HG03342 (cell line): ENCODE measurements around the gene PDZD8.

Source experiments
- ATAC-seq: cut with Tn5 transposase; IDR thresholded peaks from one replicate; pipeline ENCODE4 v1.9.1; 2021; ENCODE audit warnings: mild to moderate bottlenecking, moderate library complexity; ENCODE audit not compliant: unreplicated experiment

The PDZD8 gene

DNA sequence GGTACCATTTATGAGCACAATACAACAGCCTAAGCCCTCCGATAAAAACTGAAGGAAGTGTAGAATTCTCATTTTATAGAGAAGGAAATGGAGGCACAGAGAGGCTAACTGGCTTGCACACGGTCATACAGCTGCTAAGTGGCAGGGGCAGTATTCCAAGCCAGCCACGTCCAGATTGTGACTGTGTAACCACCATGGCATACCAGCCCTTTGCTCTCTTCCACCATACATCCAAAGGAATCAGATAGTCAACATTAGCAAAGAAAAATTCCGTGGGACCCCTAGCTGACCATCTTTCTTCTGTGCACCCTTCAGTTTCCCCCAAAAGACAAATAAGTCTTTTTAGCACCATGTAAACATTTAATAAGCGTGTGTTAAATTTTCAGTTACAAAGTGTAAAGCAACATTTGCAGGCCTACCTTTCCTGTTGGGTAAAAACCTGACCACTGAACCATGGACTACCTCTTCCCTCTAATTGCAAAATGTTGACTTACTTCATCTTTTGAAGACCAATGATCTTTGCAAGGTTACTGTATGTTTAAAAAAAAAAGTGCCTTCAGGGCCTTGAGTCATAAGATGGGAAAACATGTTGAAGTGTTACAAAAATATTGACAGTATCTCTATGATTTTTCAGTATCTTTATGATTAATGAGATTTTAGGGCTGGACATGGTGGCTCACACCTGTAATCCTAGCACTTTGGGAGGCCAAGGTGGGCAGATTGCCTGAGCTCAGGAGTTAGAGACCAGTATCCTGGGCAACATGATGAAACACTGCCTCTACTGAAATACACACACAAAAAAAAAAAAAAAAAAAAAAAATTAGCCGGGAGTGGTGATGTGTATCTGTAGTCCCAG is 24.3 kb upstream of the PDZD8 start:
- no peak for ATAC-seq

DNA sequence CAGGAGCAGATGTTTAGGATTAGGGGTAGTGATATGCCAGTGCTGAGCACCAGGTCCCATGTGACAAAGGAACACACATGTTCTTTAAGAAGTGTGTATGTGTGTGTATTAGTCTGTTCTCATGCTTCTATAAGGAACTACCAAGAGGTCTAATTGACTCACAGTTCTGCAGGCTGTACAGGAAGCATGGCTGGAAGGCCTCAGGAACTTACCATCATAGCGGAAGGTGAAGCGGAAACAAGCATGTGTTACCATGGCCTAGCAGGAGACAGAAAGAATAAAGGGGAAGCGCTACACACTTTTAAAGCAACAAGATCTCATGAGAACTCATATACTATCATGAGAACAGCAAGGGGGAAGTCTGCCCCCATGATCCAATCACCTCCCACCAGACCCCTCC is 22.8 kb upstream of the PDZD8 start:
- no peak for ATAC-seq

DNA sequence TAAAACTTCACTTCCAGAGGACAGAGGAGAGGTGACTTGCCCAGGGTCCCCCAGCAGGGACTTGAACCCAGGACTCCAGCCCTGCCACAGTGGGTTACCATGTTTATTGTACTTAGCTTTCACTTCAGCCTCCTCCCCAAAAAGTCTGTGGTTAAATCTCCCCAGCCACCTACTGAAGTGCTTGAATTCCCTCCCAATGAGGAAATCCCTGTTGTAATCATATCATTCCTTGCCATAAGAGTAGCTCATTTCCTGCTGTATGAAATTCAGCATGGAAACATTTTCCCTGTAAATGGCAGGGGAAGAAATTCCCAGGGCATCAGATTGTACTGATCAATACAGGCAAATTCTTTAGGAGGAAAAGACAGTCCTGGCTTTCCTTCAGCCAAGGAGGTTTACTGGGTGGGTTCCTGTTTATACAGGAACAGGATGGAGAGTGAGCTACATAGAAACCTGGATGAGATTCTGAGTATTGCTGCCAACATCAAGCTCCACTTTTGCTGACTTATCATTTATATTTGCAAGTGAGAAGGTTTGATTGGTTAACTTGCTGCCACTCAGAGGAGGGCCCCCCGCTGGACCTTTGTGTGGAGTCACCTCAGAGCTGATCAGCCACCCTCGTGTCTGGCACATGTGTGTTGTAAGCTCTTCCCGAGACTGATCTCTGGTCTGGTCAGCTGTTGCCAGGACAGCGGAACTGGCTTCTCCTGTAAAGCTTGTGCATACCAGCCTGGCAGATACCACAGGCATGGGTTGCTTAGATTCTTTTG is 16.4 kb upstream of the PDZD8 start:
- no peak for ATAC-seq

DNA sequence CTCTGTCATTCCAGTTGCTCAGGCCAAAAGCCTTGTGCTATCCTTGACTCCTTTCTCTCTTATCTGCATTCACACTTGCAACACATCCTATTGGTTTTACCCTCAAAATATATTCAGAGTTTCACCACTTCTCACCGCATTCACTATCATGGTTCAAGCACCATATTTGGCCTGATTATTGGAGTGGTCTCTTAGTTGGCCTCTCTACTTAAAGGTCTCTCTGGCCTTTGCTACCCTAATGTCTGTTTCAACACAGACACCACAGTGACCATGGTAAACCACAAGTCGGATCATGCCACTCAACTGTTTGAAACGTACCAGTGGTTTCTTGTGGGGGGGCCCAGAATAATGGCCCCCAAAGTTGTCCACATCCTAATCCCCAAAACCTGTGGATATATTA is 15.2 kb upstream of the PDZD8 start:
- no peak for ATAC-seq

DNA sequence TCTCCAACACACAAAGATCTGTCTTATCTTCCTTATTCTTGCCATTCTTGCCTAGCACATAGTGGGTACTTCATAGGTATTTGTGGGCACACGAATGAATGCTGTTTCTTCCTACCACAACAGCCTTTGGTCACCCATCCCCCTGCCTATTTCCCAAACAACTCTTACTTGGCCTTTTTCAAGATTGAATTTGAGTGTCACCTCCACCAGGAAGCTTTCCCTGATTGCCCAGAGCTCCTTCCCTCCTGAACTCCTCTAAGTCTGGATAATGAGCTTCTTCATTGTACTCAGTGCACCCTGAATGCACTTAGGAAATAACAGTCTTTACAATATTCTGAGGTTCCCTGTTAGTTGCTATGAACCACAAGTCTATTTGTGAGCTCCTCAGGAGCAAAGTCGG is 11.6 kb upstream of the PDZD8 start:
- no peak for ATAC-seq

DNA sequence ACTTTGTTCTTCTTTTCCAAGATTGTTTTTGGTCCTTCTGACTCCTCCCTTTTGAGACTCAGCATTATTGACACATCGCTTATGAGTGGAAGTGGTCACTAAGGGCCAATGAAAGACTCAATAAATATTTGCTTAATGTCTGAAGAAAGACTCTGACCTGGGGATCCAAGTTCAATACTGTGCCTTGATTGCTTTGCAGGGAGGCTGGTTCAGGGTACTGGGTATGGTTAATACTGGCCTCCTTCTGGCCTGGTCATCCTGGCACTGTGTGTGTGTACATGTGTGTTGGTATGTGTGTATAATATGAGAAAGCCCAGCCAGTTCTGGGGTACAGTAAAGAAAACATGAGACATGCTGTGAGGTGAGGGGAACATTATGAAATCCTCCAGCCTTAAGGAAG is 7.6 kb upstream of the PDZD8 start:
- no peak for ATAC-seq

DNA sequence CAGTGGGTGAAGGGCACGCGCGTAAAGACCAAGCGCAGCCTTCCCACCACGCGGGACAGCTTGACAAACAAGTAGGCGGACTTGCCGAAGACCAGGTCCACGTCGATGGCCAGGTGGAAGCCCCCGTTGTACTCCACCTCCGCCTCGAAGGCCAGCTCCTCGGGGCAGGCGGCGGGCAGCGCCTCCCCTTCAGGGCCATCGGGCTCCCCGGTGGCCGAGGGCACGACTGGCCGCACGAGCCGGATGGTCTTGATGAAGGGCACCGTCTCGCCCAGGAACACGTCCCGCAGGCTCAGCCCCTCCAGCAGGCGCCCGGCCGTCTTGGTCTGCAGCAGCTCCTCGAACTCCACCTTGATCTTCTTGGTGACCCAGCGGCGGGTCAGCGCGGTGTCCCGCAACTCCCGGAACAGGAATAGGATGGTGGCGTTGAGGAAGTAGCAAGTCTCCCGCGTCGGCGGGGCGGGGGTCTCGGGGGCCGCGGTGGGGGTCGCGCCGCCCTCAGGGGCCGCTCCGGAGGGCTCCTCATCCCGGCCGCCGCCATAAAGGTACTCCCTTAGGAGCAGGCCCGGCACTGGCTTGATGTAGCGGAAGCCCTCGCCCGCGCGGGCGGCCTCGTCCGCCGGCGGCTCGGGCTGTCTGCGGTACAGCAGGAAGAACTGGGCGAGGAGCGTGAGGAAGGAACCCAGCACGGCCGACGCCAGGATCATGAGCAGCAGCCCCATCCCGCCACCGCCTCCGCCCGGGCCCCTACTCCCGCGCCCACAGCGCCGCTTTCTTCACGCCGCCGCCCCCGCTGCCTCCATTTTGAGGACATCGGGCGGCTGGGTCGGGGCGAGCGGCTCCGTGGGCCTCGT is 507 bp downstream of the PDZD8 start:
- peak; percentile 34 for ATAC-seq

DNA sequence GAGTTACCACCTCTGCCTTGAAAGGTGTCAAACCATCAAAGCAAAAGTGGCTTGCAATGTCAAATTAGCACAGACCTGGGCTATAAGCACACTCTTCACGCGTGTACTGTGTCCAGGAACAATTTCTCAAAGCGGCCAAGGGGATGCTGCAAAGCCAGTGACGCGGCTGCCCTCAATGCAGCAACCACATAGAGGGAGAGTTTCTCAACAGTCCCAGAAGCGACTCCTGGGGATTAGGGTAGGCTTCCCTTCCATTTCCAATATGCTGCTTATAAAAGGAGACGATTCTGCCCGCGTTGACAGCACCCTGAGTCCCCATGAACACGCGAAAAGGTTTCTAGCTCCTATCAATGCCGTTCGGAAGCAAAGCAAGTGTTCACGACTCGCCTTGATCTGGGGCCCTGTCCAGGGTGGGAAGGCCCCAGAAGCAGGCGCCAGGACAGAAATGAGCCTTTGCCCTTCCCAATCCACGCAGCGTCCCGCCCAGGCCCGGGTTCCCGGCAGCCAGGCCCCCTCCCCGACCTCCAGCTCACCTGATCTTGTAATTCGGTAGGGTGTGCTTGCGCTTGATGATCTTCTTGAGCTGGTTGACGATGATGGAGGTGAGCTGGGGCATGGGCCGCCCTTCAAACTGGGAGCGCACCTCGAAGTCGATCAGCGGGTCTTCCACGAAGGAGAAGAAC is 1.3 kb downstream of the PDZD8 start:
- no peak for ATAC-seq

DNA sequence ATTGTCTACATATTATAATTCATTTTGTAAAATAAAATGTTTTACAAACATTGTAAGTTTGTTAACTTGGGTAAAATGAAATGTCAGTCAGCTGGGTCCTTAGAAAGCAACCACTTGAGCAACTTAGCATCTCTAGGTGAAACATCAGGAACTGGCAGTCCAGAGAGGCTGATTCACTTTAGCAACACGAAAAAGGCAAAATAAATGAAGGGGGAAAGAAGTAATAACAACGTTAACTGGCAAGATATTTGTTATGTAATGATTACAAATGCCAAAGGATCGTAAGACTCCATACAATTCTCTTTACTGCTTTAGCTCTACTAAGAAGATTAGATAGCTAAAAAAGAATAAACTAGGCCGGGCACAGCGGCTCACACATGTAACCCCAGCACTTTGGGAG is 5.0 kb downstream of the PDZD8 start:
- ATAC-seq, result no peak

DNA sequence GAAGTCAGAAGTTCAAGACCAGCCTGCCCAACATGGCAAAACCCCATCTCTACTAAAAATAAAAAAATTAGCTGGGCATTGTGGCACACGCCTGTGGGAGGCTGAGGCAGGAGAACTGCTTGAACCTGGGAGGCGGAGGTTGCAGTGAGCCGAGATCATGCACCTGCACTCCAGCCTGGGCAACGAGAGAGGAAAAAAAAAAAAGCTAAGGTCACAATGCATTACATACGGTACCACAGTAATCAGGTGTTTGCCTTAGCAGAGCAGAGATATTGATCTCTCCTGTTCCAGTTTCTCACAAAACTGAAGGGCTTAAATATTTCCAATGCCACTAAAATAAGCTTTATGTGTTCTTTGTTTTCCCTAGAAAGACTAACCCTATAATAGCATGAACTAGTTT is 7.5 kb downstream of the PDZD8 start:
- no peak for ATAC-seq

DNA sequence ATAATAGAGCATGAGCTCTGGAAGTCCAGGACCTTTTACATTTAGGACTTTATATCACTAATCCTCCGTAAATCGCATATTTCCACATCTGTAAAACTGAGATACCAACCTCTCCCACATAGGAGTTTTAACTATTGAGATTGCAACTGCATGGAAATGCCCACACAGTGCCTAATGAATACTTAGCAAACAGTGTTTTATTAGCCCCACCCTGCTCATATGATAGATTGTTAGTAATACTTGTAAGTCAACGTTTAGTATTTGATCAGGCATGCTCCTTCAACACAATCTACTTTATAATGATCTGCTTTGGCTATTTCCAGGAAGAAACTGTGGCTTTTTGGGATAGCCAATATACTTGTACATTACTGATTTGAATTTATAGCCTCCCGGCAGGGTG is 8.5 kb downstream of the PDZD8 start:
- ATAC-seq, result no peak

DNA sequence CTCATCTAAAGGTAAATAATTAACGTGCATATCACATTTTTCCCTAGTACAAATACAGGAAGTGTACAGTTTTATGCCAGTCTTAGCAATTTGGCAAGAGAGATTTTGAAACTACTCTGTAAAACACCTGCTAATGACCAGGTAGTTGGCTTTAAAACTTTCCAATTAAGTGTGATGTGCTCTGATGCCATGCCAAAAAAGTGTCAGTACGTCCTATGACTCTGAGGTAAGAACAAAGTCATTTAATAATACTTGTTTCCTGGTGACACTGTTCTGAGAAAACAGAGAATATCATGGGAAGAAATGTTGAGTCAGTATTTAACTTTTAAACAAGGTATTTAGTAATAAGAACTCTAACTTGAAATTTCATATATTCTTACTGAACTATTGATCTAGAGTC is 9.6 kb downstream of the PDZD8 start:
- ATAC-seq, result peak; percentile 27

DNA sequence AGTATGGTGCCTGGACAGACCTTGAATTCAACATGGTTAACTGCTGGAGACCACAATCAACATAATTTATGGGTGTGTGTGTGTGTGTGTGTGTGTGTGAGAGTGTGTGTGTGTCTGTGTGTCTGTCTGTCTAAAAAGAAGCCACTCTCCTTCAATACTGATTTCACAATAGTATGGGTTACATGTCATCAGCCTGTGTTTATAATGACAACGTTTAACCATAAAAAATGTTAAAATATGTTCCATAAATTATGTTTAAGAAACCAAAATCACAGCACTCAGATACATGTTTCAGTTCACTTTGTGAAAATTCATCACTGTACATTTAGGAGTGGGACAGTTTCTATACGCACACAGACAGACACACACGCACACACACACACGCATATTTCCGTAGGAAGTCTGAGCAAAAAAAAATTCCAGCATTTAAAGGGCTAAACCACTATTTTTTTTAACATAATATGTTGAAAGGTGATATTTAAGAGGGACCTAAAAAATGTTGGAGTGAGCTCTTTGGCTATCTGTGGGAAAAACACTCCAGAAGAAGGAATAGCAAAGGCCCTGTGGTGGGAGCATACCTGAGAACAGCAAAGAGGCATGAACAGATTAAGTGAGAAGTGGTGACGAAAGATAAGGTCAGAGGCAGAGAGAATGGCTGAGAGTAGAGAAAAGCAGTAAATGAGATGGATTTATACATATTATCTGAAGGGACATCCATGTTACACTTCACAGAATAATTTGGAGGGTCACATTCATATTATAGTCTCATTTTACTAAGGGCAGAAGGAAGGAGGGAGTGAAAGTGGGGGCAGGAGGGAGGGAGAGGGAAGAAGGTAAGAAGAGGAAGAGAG is 10.9 kb downstream of the PDZD8 start:
- no peak for ATAC-seq

DNA sequence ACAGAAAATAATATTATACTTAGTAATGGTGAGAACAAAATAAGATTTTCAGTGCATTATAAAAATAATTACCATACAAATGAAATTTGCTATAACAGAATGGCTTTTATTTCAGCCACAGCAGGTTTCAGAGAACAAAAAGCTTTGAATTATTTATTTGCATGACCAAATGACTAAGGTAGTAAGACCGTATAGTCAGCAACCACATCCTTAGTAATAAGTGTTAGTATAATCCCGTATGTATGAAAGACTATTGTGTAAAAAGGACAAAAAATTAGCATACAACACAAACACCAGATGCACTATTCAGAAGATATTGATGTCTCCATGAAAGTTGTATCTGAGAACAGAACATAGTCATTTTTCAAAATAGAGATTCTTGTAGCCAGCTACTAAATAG is 12.2 kb downstream of the PDZD8 start:
- peak; percentile 46 for ATAC-seq

DNA sequence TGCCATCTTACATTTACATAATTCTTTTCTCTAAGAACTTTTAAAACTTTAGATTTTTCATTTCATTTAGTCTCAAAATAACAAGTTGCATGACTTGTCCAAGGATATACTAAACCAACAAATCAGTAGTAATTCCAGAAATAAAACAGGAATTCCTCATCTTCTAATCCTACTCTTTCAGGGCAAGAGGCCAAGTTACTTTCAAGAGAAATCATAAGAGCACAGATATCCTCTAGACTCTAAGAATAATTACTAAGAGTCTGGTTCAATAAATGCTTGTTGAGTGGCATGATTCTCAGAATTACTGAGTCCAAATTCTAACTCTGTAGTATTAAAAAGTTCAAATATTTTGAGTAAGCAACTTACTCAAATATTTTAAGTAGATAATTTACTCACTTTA is 12.9 kb downstream of the PDZD8 start:
- no peak for ATAC-seq

DNA sequence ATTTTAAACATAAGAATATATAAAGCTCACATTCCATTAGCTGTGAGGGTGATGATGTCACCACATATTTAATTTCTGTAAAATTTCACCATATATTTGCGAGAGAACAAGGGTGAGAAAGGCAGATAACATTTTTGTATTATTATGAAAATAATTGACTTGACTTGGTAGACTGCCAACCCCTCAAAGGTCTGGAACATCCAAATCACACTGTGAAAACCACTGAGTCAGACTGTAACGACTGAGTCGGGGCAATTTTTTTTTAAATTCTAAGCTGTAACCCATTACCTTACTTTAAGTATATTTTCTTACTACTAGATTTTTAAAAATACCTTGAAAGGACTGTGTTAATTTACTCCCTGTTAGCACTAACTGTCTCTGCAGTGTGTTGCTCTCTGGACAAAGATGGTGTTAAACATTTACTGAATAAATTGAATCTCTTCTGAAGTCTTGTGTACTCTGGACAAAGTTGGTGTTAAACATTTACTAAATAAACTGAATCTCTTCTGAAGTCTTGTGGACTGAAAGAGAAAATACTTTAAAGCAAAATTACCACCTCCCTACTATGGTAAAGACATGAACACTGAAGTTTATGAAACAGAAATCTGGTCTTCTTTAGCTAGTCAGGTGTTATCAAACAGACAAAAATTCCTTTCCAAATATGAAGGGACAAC is 14.1 kb downstream of the PDZD8 start:
- ATAC-seq, result peak; percentile 60

DNA sequence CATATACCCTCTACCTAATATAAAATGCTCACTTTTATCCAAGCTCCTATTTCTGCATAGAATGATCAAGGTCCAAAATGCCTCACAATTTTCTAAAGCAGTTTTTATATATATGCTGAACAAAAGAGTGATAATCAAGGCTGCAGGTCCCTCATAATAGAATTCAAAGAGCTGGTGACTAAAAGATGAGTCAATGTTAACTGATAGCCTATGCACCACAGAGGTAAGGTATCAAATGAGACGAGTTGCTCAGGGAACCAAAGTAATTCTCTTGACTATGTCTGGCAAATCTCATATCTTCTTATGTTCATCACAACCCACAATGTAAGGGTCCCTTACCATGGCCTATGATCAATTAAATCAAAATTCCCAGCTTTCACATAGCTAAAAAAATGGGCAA is 15.2 kb downstream of the PDZD8 start:
- no peak for ATAC-seq

DNA sequence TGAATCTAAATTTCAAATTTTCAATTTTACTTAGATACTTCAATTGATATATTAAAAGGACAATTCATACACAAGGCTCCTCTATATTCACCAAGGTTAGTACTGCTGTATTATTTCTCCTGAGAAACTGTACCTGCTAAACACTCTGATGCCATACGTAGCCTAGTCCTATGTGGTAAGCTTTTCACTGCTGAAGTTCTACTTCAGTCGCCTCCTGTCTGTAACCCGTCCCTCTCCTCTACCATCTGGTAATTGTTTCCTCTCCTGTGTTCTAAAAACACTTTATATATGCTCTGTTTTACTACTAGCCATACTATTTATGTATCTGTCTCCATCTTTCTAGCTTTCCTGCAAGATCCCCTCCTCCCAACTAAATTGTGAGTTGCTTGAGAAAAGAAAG is 20.2 kb downstream of the PDZD8 start:
- no peak for ATAC-seq

DNA sequence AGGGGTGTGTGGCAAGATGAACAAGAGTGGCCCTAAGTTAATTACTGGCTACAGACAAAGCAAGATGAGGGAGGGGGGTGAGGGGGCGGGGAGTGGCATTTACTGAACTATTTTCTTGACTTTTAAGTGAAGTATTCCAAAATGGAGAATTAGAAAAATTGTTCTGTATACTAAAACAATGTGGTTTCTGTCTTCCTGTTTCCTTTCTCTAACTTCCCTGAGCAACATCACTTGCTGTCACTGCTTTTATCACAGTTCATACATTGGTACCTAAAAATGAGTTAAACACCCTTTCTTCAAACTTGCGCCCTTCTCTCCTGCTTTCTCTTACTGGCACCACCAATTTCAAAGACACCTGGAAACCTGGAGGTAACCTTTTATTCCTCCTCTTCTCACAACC is 21.6 kb downstream of the PDZD8 start:
- no peak for ATAC-seq
